OCI-LY3 (cell line): ENCODE results near the gene METTL24.
"Not testable (repeated sequence)": the region's sequence is repeated elsewhere in the genome, so short reads cannot be mapped to it uniquely, and the experiment has no call there.

Experiments used
- H2AFZ ChIP-seq: fragments of 200-600, 300-600 bp; shearing (Covaris generic); 2 replicates; pipeline ENCODE4 v1.6.0; 2014; ENCODE audit warnings: antibody characterized with exemption, low read depth, low read length
- H3K27ac ChIP-seq: fragments of 200-600, 300-600 bp; sonication (generic); 2 replicates; pipeline ENCODE4 v1.5.1; 2014; ENCODE audit warnings: mild to moderate bottlenecking, low read length, moderate library complexity, mixed read lengths
- H3K27me3 ChIP-seq: fragments of 200-600, 300-600 bp; sonication (generic); 2 replicates; pipeline ENCODE4 v1.6.1; 2014; ENCODE audit warnings: low read depth, low read length, mixed read lengths
- H3K36me3 ChIP-seq: fragments of 200-600, 300-600 bp; sonication (generic); replicated peaks from 2 replicates; pipeline ENCODE3; 2014; ENCODE audit warnings: low read depth, low read length, mixed read lengths
- H3K4me1 ChIP-seq: fragments of 300-600, 200-600 bp; sonication (generic); 2 replicates; pipeline ENCODE4 v1.6.1; 2014; ENCODE audit warnings: low read length, mixed read lengths
- H3K4me2 ChIP-seq: fragments of 200-600, 300-600 bp; sonication (generic); 2 replicates; pipeline ENCODE4 v1.6.1; 2014; ENCODE audit warnings: low read length, mixed read lengths
- H3K4me3 ChIP-seq: fragments of 300-600, 200-600 bp; sonication (generic); 2 replicates; pipeline ENCODE4 v1.5.1; 2014; ENCODE audit warnings: antibody characterized with exemption, mild to moderate bottlenecking, low read length, moderate library complexity
- H3K79me2 ChIP-seq: fragments of 300-600, 200-600 bp; shearing (Covaris generic); 2 replicates; pipeline ENCODE4 v1.6.1; 2014; ENCODE audit warnings: mild to moderate bottlenecking, low read length, mixed read lengths
- H3K9ac ChIP-seq: fragments of 300-600, 200-600 bp; shearing (Covaris generic); 2 replicates; pipeline ENCODE4 v1.6.0; 2014; ENCODE audit warnings: mild to moderate bottlenecking, low read length, moderate library complexity
- H3K9me3 ChIP-seq: fragments of 200-600, 300-600 bp; shearing (Covaris generic); 2 replicates; pipeline ENCODE4 v1.6.1; 2014; ENCODE audit warnings: low read length, mixed read lengths; ENCODE audit not compliant: insufficient read depth
- H4K20me1 ChIP-seq: fragments of 200-600, 300-600 bp; sonication (generic); 2 replicates; pipeline ENCODE4 v1.6.1; 2016; ENCODE audit warnings: low read length, mixed read lengths; ENCODE audit not compliant: insufficient read depth
- CTCF ChIP-seq: fragments of 200-600, 300-600 bp; sonication (generic); IDR thresholded peaks from 2 replicates; pipeline ENCODE4 v1.5.1; 2014; ENCODE audit warnings: antibody characterized with exemption, low read length, low read depth
- EZH2phosphoT487 ChIP-seq: fragments of 200-600 bp; shearing (Covaris generic); IDR thresholded peaks from 2 replicates; pipeline ENCODE4 v1.6.1; 2018; ENCODE audit warnings: antibody characterized with exemption, mixed run types, low read depth

Gene METTL24

GRCh38 chr6:110351986-110352385 lies 6.2 kb downstream of the METTL24 start:
- Histone ChIP-seq H3K27ac (no peak overlapping the region), H3K27me3 (no peaks in the 10 kb centered on the region), H3K36me3 (no peaks in the 10 kb centered on the region), H3K4me1 (no peaks in the 10 kb centered on the region), H3K4me2 (no peak overlapping the region), H3K9me3 (no peaks in the 10 kb centered on the region), H3K4me3 (no peak overlapping the region), H2AFZ (no peak overlapping the region), H3K79me2 (no peaks in the 10 kb centered on the region), H3K9ac (no peak overlapping the region), H4K20me1 (no peaks in the 10 kb centered on the region)
- TF ChIP-seq EZH2phosphoT487: no peak
- TF ChIP-seq CTCF: no peak

GRCh38 chr6:110351546-110351945 lies 6.6 kb downstream of the METTL24 start:
- H2AFZ ChIP-seq: no peak overlapping the region
- H3K4me3 ChIP-seq: no peak overlapping the region

GRCh38 chr6:110350593-110350992 lies 7.6 kb downstream of the METTL24 start:
- H3K9me3 ChIP-seq, H3K36me3 ChIP-seq, H3K79me2 ChIP-seq, H3K27ac ChIP-seq, H4K20me1 ChIP-seq, H3K4me3 ChIP-seq, H2AFZ ChIP-seq, H3K4me2 ChIP-seq, H3K27me3 ChIP-seq, H3K9ac ChIP-seq, H3K4me1 ChIP-seq: not testable (repeated sequence)

More at GRCh38 chr6:110351546-110351945, 6.6 kb downstream of the METTL24 start:
- TF ChIP-seq CTCF: no peak
- no peak for TF ChIP-seq EZH2phosphoT487
- no peaks in the 10 kb centered on the region for H3K79me2 ChIP-seq
- no peaks in the 10 kb centered on the region for H3K36me3 ChIP-seq
- no peak overlapping the region for H3K9ac ChIP-seq
- no peak overlapping the region for H3K4me2 ChIP-seq
- no peaks in the 10 kb centered on the region for H3K4me1 ChIP-seq
- no peak overlapping the region for H3K27ac ChIP-seq
- H3K27me3 ChIP-seq: no peaks in the 10 kb centered on the region
- H4K20me1 ChIP-seq: no peaks in the 10 kb centered on the region
- H3K9me3 ChIP-seq: no peaks in the 10 kb centered on the region

GRCh38 chr6:110348961-110349690 lies 9.0 kb downstream of the METTL24 start:
- no peaks in the 10 kb centered on the region for H4K20me1 ChIP-seq
- TF ChIP-seq EZH2phosphoT487: no peak
- TF ChIP-seq CTCF: no peak
- H3K27me3 ChIP-seq: no peaks in the 10 kb centered on the region
- H3K36me3 ChIP-seq: no peaks in the 10 kb centered on the region
- no peaks in the 10 kb centered on the region for H3K4me1 ChIP-seq
- no peak overlapping the region for H2AFZ ChIP-seq
- no peak overlapping the region for H3K4me3 ChIP-seq
- H3K4me2 ChIP-seq: no peak overlapping the region
- no peaks in the 10 kb centered on the region for H3K9me3 ChIP-seq
- no peak overlapping the region for H3K27ac ChIP-seq
- H3K9ac ChIP-seq: no peak overlapping the region
- H3K79me2 ChIP-seq: no peaks in the 10 kb centered on the region

GRCh38 chr6:110345025-110345424 lies 13.1 kb downstream of the METTL24 start:
- H3K9me3 ChIP-seq: no peaks in the 10 kb centered on the region
- no peaks in the 10 kb centered on the region for H4K20me1 ChIP-seq
- H3K27me3 ChIP-seq: no peaks in the 10 kb centered on the region
- no peaks in the 10 kb centered on the region for H3K79me2 ChIP-seq
- H3K36me3 ChIP-seq: no peaks in the 10 kb centered on the region
- H3K27ac ChIP-seq: no peak overlapping the region
- no peak overlapping the region for H3K9ac ChIP-seq
- no peaks in the 10 kb centered on the region for H3K4me1 ChIP-seq
- no peak overlapping the region for H3K4me2 ChIP-seq
- no peak overlapping the region for H2AFZ ChIP-seq
- TF ChIP-seq CTCF: no peak
- no peak for TF ChIP-seq EZH2phosphoT487
- H3K4me3 ChIP-seq: no peak overlapping the region
